ENCODE results near the gene NPAS2. TPM values are rescaled to one million over a fixed set of nuclear protein-coding genes. Genes with fewer than 3 reads are reported as not detected.

The NPAS2 gene
- total RNA-seq, 1 experiment from 2014 or later = 20.4 TPM

- ChIA-PET RAD21 (ENCODE audit: low non-redundant PET in 1 of 2, low total read pairs in 2 of 2, uncharacterized antibody in 2 of 2, unreplicated experiment in 2 of 2) (no interaction called here), POLR2A (no interaction called here), CTCF (no interaction called here)
- no peaks in the 10 kb centered on the region for H3K4me1 ChIP-seq (ENCODE audit: control insufficient read depth in 1 of 2, insufficient read depth in 2 of 2, low read length in 2 of 2)
- no peak overlapping the region for H3K9ac ChIP-seq (ENCODE audit: low read length)
- no peak overlapping the region for H3K27ac ChIP-seq (ENCODE audit: low read depth, low read length)
- H2AFZ ChIP-seq (ENCODE audit: low read depth, low read length, poor library complexity, severe bottlenecking) = no peak overlapping the region
- no peak overlapping the region for H3K4me2 ChIP-seq (ENCODE audit: low read length)
- intact Hi-C loops (cut with micrococcal nuclease) = no loop called here
- DNase-seq (ENCODE audit: low read depth, low spot score) (no peak), ATAC-seq (no peak)
- H3K27me3 ChIP-seq (ENCODE audit: insufficient read depth, low read length) = no peaks in the 10 kb centered on the region
- H3K9me2 ChIP-seq (ENCODE audit: insufficient read depth) = no peaks in the 10 kb centered on the region
- H3K9me3 ChIP-seq (ENCODE audit: control insufficient read depth in 1 of 2, insufficient read depth in 1 of 2, low read depth in 1 of 2, low read length in 2 of 2) = no peaks in the 10 kb centered on the region
- no peak for TF ChIP-seq CTCF (IDR thresholded peaks at IDR 0.05 in 2 of 3, conservative IDR thresholded peaks at IDR 0.05 in 1 of 3; ENCODE audit: borderline replicate concordance in 1 of 3, insufficient read depth in 1 of 3, low read depth in 2 of 3, low read length in 2 of 3)
- no peak for TF ChIP-seq EZH2phosphoT487 (IDR thresholded peaks at IDR 0.05; ENCODE audit: borderline replicate concordance)
- no peak for TF ChIP-seq EZH2 (IDR thresholded peaks at IDR 0.05)
- TF ChIP-seq ZNF274 (IDR thresholded peaks at IDR 0.05; ENCODE audit: low read depth, low read length) = no peak
- no peak for TF ChIP-seq CEBPB (IDR thresholded peaks at IDR 0.05; ENCODE audit: low read depth)
- no peak for TF ChIP-seq ATF3 (IDR thresholded peaks at IDR 0.05)
- no peak for TF ChIP-seq POLR2AphosphoS5 (IDR thresholded peaks at IDR 0.05; ENCODE audit: low read depth, low read length)
- TF ChIP-seq SRF (IDR thresholded peaks at IDR 0.05; ENCODE audit: low read depth) = no peak
- no peak for TF ChIP-seq EGR1 (IDR thresholded peaks at IDR 0.05; ENCODE audit: low read depth)
- no peak for TF ChIP-seq SIN3A (IDR thresholded peaks at IDR 0.05; ENCODE audit: low read depth)
- TF ChIP-seq ZFX (IDR thresholded peaks at IDR 0.05) = no peak
- TF ChIP-seq SP1 (IDR thresholded peaks at IDR 0.05; ENCODE audit: low read depth) = no peak
- no peak for TF ChIP-seq ELF1 (IDR thresholded peaks at IDR 0.05; ENCODE audit: borderline replicate concordance, low read depth)
- TF ChIP-seq, protein P1, sequence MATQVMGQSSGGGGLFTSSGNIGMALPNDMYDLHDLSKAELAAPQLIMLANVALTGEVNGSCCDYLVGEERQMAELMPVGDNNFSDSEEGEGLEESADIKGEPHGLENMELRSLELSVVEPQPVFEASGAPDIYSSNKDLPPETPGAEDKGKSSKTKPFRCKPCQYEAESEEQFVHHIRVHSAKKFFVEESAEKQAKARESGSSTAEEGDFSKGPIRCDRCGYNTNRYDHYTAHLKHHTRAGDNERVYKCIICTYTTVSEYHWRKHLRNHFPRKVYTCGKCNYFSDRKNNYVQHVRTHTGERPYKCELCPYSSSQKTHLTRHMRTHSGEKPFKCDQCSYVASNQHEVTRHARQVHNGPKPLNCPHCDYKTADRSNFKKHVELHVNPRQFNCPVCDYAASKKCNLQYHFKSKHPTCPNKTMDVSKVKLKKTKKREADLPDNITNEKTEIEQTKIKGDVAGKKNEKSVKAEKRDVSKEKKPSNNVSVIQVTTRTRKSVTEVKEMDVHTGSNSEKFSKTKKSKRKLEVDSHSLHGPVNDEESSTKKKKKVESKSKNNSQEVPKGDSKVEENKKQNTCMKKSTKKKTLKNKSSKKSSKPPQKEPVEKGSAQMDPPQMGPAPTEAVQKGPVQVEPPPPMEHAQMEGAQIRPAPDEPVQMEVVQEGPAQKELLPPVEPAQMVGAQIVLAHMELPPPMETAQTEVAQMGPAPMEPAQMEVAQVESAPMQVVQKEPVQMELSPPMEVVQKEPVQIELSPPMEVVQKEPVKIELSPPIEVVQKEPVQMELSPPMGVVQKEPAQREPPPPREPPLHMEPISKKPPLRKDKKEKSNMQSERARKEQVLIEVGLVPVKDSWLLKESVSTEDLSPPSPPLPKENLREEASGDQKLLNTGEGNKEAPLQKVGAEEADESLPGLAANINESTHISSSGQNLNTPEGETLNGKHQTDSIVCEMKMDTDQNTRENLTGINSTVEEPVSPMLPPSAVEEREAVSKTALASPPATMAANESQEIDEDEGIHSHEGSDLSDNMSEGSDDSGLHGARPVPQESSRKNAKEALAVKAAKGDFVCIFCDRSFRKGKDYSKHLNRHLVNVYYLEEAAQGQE (IDR thresholded peaks at IDR 0.05; ENCODE audit: low read depth) = no peak
- no peak for TF ChIP-seq YY1 (IDR thresholded peaks at IDR 0.05; ENCODE audit: extremely low read depth, insufficient replicate concordance, low read depth, low read length)
- TF ChIP-seq RAD21 (IDR thresholded peaks at IDR 0.05; ENCODE audit: low read depth) = no peak
- no peak overlapping the region for H3K4me3 ChIP-seq (replicated peaks in 1 of 2; ENCODE audit: low read depth in 1 of 2, low read length in 2 of 2)
- peaks cover 32% of the 10 kb centered on the region for H3K79me2 ChIP-seq (ENCODE audit: insufficient read depth, low read length)
- H4K20me1 ChIP-seq (ENCODE audit: insufficient read depth) = no peaks in the 10 kb centered on the region
- BruUV-seq (replicated peaks) = no TSS peak
- no peaks in the 10 kb centered on the region for H3K36me3 ChIP-seq (ENCODE audit: control insufficient read depth in 1 of 2, insufficient read depth in 2 of 2, low read length in 2 of 2)
These were observed 11.9 kb downstream of the NPAS2 start for GRCh38 chr2:100831831-100832230.

Data from HCT116 (cell line).